HG02610 (cell line): ENCODE results near the gene DLX6.

Experiments
- ATAC-seq: cut with Tn5 transposase; IDR thresholded peaks from one replicate; pipeline ENCODE4 v1.9.1; 2021; ENCODE audit warnings: mild to moderate bottlenecking, moderate library complexity; ENCODE audit not compliant: unreplicated experiment

The DLX6 gene

DNA sequence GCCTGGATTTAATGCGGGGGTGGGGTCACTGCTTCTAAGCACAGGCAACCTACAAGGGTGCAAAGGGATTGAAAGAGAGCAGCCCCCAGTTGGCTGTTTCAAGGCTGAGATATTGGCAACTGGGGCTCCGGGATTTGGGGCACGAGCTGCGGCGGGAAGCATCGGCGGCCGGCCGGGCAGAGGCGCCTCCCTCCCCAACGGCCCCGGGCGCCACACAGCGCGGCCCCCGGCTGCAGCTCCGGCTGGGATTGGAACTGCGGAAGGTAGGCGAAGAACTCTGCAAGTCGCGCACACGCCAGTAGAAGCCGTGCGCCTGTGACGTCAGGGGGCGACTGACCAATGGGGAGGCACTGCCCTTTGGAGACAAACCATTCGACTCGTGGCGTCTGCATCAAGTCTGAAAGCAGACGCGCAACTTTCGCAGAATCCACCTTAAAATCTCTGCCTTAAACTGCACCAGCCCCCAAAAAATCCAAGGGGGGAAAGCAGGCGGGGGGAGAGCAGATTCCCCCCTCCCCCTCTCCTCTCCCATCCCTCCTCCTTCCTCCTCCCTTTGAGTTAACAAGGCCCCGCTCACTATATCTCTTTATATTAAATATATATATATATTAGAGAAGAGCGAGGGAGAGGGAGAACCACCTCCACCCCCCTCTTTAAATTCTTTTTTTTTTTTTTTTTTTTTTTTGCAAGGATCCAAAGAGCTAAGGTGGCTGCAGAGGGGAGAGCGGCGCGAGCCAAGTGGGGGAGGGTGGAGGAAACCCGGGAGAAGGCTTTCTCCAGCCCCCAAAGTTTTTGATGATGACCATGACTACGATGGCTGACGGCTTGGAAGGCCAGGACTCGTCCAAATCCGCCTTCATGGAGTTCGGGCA, at the start of gene DLX6:
Gene DLX6, plus strand, starts transcription at position 371 of the 872 bp plus-strand sequence. Its CDS starts 425 bp downstream, at position 796.
- no peak for ATAC-seq

DNA sequence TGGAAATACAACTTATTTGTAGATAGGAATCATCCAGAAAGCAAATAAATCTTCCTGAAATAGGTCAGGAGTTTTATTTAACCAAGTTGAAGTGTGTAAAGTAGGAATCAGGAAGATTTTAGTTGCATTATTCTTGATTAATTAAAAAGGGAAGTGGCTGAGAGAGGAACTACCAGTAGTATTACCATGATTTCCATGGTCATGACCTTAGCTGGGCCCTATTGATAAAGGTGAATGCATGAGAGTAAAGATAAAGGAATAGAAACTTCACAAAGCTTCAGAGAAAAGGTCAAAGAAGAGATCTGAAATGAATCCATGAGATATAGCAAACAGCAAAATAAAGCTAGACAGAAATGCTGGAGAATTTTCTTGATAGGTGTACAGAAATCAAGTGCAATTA, 46.2 kb upstream of the DLX6 start:
- no peak for ATAC-seq

DNA sequence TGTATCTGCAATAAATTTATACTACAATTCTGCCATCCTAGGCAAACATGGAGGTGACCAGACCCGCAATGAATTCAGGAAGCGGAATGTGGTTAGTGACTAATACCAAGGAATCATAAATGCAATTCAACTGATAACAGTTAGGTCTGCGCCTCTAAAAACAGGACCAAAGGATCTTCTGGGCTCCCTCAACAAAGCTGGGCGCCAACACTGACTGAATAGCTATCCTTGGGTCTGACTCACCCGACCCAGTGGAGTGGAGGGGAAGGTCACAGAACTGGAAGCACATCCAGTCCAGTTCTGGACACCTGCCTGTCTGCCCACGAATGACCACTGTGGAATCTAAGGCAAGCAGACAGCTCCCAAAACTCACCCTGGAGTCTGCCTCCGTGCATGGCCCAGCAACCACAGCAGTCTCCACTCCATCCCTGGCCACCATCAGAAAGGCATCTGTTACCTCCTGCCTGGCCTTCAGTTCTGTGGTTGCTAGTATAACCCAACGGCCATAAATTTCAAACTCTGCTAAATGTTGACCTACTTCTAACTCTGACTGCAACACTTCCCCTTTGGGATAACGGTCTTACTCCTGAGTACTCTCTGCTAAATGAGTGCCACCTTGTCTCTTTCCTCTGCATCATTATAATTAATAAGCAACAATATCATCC, 43.0 kb upstream of the DLX6 start:
- ATAC-seq, result no peak

DNA sequence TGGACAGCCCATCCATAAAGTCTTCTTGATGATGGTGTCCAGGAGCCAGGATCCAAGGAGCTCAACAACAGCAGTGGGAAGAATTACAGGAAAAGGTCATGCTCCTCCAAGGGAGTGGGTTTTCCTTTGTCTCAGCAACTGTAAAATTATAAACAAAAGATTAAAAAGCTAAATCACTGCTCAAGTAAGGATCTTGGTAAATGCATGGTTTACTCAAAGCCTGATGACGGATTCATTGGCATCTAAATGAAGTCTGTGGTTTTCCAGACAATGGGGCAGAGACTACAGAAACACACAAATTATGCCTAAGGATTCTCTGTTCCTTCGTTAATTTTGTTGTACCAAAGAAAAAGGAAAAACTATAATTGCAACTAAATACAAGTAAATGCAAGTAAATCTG, 36.4 kb upstream of the DLX6 start:
- ATAC-seq, result no peak

DNA sequence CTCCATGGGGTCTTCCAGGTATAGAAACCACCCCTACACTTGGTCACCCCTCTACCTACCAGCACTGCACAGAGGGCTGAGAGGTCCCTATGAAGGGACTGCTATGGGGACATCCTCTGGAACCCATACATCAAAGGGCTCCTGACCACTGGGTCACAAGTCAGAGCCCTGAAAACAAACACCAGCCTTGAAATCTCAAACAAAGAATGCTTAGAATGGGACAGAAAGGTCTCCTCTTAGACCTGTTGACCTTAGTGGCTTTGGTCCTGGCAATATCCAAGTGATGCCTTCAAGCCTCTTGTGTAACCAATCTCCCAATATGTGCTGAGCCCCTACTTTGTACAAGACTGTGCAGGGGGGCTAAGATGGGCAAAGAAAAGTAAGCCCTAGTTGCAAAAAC, 34.6 kb upstream of the DLX6 start:
- ATAC-seq, result no peak

DNA sequence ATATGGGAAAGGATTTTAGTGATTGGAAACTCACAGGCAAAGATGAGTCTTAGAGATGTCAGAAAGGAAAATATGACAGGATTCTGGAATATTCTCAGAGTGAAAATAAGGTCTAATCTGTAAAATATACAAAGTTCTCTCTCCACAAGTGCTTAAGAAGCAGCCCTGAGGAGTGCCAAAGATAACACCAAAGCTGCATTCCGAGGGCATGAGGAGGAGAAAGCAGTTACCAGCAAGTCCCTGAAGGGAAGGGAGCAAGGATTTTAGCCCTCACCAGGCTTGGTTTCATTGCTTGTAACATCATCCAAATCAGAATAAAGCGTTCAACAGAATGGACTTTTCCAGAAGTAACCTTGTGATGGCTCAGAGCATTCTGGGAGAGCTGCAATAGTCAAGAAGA, 31.4 kb upstream of the DLX6 start:
- no peak for ATAC-seq

DNA sequence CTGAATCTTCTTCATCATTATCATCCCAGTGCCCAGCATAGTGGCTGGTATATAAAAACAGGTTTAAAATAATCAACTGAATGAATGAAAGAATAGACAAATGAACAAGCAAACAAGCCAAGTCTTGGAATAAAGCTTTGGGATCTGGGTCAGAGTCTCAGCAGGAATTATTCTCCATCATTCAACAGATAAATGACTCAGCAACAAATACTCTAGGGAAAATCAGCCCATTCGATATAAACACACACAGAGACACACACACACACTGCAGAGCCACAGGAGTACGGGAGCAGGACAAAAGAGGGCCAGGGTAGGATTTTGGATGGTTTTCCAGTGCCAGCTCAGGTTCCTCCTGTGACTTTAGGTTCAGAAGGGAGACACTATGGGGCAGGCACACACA, 29.2 kb upstream of the DLX6 start:
- no peak for ATAC-seq

DNA sequence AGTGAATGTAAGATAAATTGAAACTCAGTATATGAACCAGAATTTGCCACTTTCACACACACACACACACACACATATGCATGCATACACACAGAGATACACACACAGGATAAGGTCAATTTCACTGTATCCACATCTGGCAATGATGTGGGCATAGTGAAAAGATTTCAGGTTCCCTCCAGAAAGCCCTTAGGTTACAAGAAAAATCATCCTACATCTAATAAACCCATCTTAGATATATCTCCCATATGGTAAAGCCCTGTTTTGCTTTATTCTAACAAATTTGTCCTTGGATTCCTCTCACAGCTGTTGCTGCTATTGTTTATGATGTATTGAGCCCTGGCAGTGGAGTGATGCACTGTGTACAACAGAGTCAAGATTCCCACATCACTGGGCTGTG, 27.9 kb upstream of the DLX6 start:
- ATAC-seq, result no peak

DNA sequence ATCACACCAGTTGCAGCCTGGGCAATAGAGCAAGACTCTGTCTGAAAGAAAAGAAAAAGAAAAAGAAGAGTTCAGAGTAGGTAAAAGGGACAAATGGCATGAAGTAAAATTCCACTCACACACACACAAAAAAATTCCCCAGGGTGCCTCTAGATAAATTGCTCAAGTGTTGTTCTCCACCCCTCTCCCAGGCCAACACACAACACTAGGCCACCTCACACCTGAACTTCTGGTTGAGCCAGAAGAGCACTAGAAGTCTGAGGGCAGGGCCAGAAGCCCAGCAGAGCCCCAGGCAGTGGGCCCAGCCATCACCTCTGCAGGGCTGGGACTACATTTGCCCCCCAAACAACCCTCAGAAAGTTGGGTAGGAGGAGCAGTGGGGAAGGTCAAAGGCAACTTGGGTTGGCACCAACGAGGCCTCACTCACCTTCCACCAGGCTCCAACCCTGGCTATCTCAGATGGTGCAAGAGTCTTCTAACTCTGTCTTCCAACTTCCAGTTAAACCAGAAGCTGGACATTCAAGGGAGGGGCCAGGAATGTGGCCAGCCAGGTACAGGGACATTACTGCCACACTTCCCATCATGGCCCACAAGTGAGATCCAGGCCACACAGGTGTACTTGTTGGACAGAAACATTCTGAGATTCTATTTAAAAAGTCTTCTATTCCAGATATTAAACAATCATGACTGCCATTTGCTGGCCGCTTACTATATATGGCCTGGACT, 25.6 kb upstream of the DLX6 start:
- no peak for ATAC-seq

DNA sequence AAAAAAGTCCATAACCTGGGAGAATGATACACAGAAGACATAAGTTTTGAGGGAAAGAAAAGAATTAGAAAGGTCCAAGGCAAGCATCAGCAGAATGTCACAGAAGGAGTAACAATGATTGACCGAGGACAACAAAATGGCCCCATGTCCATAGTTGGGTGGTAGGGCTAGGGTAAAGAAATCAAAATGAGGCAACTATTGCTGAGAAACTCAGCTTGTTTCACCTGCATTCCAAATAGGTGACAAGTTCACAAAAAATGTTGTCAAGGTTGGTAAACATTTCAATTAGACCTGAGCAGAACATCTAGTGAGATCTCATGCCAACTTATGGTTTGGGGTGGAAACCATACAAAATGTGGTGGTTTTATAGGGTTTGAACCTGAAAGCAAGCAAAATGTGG, 22.8 kb upstream of the DLX6 start:
- no peak for ATAC-seq

DNA sequence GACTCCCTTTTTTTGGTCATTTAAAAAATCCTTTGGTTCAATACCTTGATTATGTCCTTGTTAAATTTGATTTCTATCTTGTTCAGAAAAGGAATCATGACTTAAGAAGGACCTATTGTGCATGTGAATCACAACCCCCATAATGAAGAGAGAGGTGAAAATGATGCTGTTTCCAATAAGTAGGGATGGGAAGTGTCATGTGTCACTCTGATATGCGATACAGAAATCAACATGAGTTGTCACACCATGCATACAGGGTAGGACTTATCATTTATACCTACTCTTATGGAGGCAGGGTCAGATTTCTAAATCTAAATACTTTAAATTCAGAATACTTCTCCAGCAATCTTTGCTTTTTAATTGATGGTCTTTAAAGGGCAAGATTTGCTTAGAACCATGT, 19.4 kb upstream of the DLX6 start:
- ATAC-seq, result no peak

DNA sequence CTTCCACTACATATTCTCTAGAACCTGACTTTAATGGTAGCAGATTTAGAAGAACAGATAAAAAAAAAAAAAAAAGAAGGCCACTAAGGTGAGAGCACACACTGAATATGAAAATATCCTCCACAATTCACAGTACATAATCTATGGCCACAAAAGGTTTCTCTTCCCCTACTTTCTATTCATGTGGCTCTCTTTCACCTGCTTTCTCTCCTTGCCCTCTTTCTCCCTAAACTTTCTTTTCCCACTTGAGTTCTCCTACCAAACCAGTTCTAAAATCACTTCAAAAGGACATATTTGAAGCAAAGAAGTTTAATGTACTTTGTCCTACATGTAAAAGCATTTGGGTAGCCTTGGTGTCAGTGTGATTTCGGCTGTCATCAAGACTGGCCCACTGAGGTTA, 18.5 kb upstream of the DLX6 start:
- ATAC-seq, result no peak

DNA sequence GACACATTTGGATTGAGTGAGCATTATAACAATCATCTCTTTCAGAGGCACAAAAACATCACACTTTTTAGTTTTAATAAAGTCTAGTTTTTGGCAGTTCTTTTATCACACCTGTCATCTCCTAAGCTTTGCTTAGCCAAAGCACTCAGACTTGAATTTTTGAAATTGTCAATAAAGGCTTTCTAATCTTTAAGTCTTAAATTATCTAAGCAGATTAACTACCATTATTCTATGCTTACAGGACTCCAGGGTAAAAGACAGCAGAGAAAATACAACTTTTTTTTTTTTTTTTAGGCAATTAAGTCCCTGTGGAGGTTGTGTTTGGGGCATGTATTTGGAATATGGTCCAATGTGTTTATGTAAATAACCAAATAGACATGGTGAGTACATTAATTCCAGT, 17.6 kb upstream of the DLX6 start:
- ATAC-seq, result no peak

DNA sequence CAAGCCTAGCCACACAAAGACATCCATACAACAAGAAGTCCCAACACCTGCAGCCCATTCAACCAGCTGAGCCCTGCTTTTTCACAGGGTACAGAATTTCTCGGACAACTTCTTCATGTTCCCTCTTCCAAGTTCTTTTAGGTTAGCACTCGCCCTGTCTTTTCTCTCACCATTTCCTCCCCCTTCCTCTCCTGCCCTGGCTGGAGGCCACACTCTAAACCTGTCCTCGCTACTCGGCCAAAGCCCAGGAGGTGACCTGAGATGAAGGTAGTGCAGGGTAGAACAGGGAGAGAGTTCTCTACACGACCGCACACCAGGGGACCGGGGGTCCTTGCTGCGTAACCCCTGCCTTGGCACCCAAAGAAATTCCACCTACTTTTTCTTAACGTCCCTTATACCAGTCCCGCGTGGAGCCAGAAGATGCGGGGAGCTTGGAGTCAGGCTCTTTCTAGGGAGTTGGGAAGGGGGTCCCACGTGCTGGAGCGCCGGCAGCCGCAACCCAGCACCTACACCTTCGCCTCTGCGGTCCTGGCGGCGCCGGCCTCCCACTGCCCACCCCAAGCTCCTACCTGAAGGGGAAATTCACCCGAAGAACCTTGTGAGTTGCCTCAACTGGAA, 16.0 kb upstream of the DLX6 start:
- ATAC-seq, result no peak

DNA sequence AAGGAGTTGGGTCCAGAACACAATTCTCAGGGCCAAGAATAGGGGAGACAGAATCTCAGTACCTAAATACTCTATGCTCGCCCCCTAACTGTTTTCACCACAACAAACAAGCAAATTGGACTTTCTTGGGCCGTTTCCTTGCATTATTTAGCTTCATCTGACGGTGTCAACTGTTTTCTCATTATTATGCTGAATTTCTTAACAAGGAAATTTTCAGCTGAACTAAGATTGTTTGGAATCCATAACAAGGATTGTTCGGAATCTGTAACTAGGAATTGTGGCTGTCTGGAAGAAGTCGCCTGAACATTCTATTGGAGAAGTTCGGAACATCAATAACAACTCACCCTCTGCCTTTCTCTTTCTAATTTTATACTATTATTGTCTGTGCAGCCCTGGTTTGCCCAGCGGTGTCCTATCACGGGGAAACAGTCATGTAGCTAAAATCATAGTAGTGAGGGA, 15.5 kb upstream of the DLX6 start:
- no peak for ATAC-seq

DNA sequence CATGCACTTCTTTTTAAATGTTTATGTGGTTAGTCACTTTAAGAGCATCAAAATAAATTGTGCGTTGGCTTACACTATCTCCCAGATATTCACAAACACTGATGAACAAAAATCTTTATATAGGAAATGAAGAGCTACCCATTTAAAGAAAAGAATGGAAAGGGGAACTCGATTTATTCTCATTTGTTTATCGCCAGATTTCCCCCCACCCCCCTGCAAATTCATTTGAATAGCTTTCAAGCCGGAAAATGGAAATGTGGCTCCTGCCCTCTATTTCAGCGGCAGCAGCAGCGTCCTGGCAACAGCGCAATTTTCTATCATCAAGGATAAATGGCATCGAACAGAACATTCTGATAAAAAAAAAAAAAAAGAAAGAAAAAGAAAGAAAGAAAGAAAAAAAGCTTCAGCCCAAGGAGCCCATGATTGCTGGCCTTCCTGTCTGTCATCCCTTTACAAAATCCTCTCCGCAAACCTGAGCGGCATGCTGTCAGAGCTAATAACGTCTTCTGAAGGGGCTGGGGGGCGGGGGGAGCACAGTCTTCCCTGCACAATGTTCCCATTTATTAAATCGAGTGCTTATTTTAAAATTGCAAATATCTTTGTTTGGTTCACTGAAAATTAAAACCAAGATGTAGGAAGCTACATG, 13.7 kb upstream of the DLX6 start:
- ATAC-seq, result no peak

DNA sequence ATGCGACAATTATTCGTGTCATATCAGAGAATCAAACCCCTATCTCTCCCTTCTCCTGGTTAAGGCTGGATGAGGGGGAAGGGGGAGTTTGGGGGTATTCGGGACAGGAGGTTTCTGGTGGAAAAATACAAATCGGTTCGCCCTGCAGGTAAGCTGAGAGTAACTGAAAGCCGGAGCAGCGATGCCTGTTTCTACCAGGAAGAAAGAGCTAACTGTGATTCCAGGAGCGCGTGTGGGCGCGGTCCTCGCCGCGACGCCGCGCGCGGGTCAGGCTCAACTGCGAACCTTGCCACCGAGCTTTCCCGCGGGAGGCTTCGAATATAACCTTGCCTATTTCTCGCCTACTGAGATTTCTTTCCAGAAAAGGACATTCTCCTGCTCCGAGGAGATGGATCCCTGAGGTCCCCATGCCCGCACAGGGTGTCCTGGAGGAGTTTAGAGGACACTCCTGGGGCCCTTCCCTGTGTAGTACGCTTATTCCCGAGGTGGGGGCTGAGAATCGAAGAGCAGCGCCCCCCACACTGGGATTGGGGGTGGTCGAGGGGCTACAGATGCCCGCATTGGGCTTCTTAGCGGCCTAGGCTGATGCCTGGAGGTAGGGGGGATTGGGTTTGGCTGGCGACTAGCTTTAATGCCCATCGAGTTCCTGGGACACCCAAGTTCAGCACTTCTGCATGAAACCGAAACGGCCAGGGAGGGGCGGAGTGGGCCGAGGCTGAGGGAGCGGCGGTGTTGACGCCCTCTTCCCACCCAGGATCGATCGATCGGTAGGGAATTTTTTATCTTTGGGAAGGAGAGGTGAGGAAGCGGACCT, 13.0 kb upstream of the DLX6 start:
- no peak for ATAC-seq

DNA sequence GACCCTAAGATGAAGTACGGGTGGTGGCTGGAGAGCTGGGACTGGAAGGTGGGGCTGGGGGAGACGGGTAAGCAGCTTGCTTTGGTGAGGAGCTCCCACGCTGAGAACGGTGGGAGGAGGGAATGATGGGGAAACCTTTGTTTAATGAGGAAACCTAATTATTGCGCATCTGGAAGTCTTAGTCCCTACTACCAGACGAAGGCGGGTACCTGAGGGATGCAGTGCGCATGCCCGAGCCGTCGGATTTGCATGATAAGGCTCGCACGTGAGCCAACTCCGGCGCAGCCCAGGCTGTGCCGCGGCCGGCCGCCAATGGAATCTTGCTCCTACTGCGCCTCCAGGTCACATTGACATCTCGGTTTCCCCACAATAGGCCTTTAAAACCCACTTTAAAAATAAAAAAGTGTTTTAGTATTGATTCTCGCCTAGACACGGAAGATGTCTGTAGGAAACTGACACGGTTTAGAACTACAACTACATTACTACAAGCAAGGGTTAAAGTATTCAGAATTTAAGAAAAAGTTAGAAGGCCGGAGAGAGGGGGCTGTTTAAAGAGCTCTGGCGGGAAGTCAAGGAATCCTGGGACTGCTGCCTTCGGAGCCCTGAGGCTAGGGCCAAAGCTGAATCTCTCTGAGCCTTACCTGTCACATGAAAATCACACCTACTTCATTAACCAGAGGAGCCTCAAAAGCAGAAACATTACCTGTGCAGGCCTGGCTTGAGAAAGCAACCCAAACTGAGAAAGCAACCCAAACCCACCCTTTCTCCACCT, 12.1 kb upstream of the DLX6 start:
- ATAC-seq, result no peak

DNA sequence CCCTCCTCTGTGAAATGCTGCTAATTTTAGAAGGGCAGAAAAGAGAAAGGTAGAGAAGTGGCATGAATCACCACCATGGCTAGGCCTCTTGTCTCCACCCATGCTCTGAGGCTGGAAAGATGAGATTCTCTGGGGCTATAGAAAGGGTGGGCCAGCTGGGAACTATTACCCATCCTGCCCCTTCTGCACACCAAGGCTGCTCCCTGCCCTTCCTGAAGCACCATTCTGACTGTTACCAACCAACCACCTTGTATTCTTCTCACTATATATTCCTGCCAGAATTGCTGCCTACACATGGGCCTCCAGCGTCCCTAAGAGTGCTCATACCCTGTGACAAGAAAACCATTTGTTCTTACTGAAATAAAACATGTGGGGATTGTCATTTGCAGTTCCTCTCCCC, 11.4 kb upstream of the DLX6 start:
- no peak for ATAC-seq
